ENCODE results near the gene C20orf204.

GRCh38 chr20:64005394-64005793 lies 30.6 kb upstream of the C20orf204 start:
- TF ChIP-seq EP300 (IDR thresholded peaks at IDR 0.05; ENCODE audit: borderline replicate concordance), result no peak
- TF ChIP-seq RAD21 (IDR thresholded peaks at IDR 0.05; ENCODE audit: low read depth), result no peak
- no peak for TF ChIP-seq FOXM1 (IDR thresholded peaks at IDR 0.05; ENCODE audit: borderline replicate concordance, low read depth)
- TF ChIP-seq CREB1 (IDR thresholded peaks at IDR 0.05; ENCODE audit: low read depth), result no peak
- TF ChIP-seq YY1 (IDR thresholded peaks at IDR 0.05; ENCODE audit: low read depth), result no peak
- no peak for TF ChIP-seq TAF1 (IDR thresholded peaks at IDR 0.05; ENCODE audit: low read depth)
- TF ChIP-seq REST (IDR thresholded peaks at IDR 0.05; ENCODE audit: low read depth), result no peak
